Measurements from ENCODE around the gene TSPAN4. TPM values are rescaled to one million over a fixed set of nuclear protein-coding genes. Genes with fewer than 3 reads are reported as not detected.

The TSPAN4 gene
- total and polyA plus RNA-seq, 9 of the 15 experiments (the other 6 are each of a cell fraction or from before 2014, with no cell fraction given) = 0.07 to 31.0 (median 15.7) TPM

DNA sequence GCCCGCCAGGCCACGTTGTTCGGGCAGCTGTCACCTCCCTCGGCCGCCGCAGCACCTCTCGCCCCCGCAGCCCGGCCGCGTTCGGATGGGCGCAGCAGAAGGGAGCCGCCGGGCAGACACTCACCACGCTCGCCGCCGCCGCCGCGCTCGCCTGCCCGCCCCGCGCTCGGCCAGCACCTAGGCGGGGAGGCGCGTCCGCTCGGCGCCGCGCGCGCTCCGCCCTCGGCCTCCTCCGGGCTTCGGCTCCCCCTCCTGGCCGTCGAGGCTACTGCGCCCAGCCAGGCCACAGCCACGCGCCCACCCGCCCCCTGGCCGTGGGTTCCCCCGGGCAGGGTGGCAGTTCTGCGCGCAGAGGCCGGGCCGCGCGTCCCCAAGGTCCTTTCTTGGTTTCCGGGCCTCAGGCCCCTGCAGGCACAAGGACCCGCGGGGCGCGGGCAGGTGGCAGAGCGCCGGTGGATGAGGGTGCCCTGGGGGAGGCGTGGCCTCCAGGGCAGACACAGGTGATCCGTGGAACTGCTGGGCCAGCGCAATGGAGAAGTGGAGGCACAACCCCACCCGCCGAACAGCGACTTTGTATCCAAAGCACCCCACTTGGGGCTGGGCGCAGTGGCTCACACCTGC is 44.4 kb upstream of the TSPAN4 start, which contains the start of gene SLC25A22 (continued):
- TF ChIP-seq ZBTB12 (CRISPR knock-in tag; IDR thresholded peaks at IDR 0.05) (no peak), ZBTB5 (IDR thresholded peaks at IDR 0.05) (no peak), ZNF280B (CRISPR knock-in tag; IDR thresholded peaks at IDR 0.05) (no peak), SMARCA4 (IDR thresholded peaks at IDR 0.05) (no peak), ZNF445 (CRISPR knock-in tag; IDR thresholded peaks at IDR 0.05; ENCODE audit: low read depth) (no peak), NFE2 (IDR thresholded peaks at IDR 0.05; ENCODE audit: low read depth) (no peak), PTBP1 (IDR thresholded peaks at IDR 0.05; ENCODE audit: low read depth, low read length) (no peak), YY1 (IDR thresholded peaks at IDR 0.05; ENCODE audit: borderline replicate concordance in 1 of 3, control insufficient read depth in 1 of 3, extremely low read depth in 1 of 3, insufficient read depth in 3 of 3, insufficient read length in 1 of 3, insufficient replicate concordance in 2 of 3, low read depth in 1 of 3, low read length in 2 of 3) (no peak), TAF15 (IDR thresholded peaks at IDR 0.05; ENCODE audit: low read depth, low read length) (no peak)
- TF ChIP-seq, protein P1, sequence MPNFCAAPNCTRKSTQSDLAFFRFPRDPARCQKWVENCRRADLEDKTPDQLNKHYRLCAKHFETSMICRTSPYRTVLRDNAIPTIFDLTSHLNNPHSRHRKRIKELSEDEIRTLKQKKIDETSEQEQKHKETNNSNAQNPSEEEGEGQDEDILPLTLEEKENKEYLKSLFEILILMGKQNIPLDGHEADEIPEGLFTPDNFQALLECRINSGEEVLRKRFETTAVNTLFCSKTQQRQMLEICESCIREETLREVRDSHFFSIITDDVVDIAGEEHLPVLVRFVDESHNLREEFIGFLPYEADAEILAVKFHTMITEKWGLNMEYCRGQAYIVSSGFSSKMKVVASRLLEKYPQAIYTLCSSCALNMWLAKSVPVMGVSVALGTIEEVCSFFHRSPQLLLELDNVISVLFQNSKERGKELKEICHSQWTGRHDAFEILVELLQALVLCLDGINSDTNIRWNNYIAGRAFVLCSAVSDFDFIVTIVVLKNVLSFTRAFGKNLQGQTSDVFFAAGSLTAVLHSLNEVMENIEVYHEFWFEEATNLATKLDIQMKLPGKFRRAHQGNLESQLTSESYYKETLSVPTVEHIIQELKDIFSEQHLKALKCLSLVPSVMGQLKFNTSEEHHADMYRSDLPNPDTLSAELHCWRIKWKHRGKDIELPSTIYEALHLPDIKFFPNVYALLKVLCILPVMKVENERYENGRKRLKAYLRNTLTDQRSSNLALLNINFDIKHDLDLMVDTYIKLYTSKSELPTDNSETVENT (CRISPR knock-in tag; IDR thresholded peaks at IDR 0.05) = no peak
- TF ChIP-seq, protein P2, sequence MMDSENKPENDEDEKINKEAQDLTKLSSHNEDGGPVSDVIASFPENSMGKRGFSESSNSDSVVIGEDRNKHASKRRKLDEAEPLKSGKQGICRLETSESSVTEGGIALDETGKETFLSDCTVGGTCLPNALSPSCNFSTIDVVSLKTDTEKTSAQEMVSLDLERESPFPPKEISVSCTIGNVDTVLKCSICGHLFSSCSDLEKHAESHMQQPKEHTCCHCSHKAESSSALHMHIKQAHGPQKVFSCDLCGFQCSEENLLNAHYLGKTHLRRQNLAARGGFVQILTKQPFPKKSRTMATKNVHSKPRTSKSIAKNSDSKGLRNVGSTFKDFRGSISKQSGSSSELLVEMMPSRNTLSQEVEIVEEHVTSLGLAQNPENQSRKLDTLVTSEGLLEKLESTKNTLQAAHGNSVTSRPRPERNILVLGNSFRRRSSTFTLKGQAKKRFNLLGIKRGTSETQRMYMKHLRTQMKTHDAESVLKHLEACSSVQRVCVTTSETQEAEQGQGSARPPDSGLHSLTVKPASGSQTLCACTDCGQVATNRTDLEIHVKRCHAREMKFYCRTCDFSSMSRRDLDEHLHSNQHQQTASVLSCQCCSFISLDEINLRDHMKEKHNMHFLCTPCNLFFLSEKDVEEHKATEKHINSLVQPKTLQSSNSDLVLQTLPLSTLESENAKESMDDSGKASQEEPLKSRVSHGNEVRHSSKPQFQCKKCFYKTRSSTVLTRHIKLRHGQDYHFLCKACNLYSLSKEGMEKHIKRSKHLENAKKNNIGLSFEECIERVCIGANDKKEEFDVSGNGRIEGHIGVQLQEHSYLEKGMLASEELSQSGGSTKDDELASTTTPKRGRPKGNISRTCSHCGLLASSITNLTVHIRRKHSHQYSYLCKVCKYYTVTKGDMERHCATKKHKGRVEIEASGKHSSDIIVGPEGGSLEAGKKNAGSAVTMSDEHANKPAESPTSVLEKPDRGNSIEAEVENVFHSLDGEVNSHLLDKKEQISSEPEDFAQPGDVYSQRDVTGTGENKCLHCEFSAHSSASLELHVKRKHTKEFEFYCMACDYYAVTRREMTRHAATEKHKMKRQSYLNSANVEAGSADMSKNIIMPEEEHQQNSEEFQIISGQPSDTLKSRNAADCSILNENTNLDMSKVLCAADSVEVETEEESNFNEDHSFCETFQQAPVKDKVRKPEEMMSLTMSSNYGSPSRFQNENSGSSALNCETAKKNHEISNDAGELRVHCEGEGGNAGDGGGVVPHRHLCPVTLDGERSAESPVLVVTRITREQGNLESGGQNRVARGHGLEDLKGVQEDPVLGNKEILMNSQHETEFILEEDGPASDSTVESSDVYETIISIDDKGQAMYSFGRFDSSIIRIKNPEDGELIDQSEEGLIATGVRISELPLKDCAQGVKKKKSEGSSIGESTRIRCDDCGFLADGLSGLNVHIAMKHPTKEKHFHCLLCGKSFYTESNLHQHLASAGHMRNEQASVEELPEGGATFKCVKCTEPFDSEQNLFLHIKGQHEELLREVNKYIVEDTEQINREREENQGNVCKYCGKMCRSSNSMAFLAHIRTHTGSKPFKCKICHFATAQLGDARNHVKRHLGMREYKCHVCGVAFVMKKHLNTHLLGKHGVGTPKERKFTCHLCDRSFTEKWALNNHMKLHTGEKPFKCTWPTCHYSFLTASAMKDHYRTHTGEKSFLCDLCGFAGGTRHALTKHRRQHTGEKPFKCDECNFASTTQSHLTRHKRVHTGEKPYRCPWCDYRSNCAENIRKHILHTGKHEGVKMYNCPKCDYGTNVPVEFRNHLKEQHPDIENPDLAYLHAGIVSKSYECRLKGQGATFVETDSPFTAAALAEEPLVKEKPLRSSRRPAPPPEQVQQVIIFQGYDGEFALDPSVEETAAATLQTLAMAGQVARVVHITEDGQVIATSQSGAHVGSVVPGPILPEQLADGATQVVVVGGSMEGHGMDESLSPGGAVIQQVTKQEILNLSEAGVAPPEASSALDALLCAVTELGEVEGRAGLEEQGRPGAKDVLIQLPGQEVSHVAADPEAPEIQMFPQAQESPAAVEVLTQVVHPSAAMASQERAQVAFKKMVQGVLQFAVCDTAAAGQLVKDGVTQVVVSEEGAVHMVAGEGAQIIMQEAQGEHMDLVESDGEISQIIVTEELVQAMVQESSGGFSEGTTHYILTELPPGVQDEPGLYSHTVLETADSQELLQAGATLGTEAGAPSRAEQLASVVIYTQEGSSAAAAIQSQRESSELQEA (IDR thresholded peaks at IDR 0.05; ENCODE audit: low read depth) = no peak

Measured in K562 (cell line).